ENCODE results near the gene BMP2K. TPM values are rescaled to one million over a fixed set of nuclear protein-coding genes. Genes with fewer than 3 reads are reported as not detected.

The BMP2K gene
- total and polyA plus RNA-seq, 4 donors, result 4.4 to 138 (median 19.3) TPM

DNA sequence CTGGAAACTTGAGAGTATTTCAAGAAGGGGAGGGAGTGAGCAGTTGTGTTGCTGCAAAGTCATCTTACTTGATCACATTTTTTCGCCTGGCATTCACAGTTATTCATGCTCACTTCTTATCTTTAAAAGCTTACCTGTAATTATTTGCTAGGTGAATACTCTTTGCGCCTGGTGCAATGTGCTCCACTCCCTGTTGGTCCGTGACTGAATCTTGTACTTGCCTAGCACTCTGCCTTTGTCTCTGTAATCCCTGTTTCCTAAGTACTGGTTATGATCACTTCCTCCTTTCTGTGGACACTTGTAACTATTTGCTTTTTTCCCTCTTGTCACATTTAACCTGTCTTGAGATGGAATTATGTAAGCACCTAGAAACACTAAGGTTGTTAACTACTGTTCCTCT is 5.8 kb downstream of the BMP2K start:
- Histone ChIP-seq H3K4me3 (ENCODE audit: low read depth in 1 of 3, low read length in 3 of 3) (no peak overlapping the region), H3K9ac (ENCODE audit: low read depth in 1 of 2, low read length in 2 of 2) (no peak overlapping the region)

More for the DNA sequence above, 5.8 kb downstream of the BMP2K start:
- no peaks in the 10 kb centered on the region for H3K36me3 ChIP-seq (ENCODE audit: control insufficient read depth in 4 of 4, insufficient read depth in 3 of 4, low read depth in 1 of 4, low read length in 3 of 4)
- H3K27me3 ChIP-seq (ENCODE audit: control insufficient read depth in 4 of 4, insufficient read depth in 4 of 4, low read length in 3 of 4), result no peaks in the 10 kb centered on the region
- DNase-seq (ENCODE audit: low spot score), result no peak
- peaks cover 6 to 51% (median 13%) of the 10 kb centered on the region in 4 donors for H3K4me1 ChIP-seq (ENCODE audit: control insufficient read depth in 4 of 4, insufficient read depth in 4 of 4, low read length in 3 of 4)
- H3K27ac ChIP-seq (ENCODE audit: low read depth in 1 of 2, low read length in 2 of 2), result no peak overlapping the region
- H3K9me3 ChIP-seq (ENCODE audit: control insufficient read depth in 4 of 4, low read length in 3 of 4), result no peaks in the 10 kb centered on the region
- WGBS, result 85% methylated on average over 3 of the region's 3 CpGs
- no peak for TF ChIP-seq HNF4A (conservative IDR thresholded peaks at IDR 0.05)
- TF ChIP-seq, protein P1, sequence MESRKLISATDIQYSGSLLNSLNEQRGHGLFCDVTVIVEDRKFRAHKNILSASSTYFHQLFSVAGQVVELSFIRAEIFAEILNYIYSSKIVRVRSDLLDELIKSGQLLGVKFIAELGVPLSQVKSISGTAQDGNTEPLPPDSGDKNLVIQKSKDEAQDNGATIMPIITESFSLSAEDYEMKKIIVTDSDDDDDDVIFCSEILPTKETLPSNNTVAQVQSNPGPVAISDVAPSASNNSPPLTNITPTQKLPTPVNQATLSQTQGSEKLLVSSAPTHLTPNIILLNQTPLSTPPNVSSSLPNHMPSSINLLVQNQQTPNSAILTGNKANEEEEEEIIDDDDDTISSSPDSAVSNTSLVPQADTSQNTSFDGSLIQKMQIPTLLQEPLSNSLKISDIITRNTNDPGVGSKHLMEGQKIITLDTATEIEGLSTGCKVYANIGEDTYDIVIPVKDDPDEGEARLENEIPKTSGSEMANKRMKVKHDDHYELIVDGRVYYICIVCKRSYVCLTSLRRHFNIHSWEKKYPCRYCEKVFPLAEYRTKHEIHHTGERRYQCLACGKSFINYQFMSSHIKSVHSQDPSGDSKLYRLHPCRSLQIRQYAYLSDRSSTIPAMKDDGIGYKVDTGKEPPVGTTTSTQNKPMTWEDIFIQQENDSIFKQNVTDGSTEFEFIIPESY (IDR thresholded peaks at IDR 0.05), result no peak
- no peak for TF ChIP-seq RXRA (IDR thresholded peaks at IDR 0.05)
- no peak for TF ChIP-seq GABPA (IDR thresholded peaks at IDR 0.05 in 1 of 2, conservative IDR thresholded peaks at IDR 0.05 in 1 of 2)
- TF ChIP-seq JUND (IDR thresholded peaks at IDR 0.05), result no peak
- TF ChIP-seq, protein P2, sequence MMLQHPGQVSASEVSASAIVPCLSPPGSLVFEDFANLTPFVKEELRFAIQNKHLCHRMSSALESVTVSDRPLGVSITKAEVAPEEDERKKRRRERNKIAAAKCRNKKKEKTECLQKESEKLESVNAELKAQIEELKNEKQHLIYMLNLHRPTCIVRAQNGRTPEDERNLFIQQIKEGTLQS (IDR thresholded peaks at IDR 0.05), result no peak
- no peak for TF ChIP-seq TAF1 (conservative IDR thresholded peaks at IDR 0.05)
- TF ChIP-seq, protein P3, sequence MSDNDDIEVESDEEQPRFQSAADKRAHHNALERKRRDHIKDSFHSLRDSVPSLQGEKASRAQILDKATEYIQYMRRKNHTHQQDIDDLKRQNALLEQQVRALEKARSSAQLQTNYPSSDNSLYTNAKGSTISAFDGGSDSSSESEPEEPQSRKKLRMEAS (IDR thresholded peaks at IDR 0.05), result no peak
- TF ChIP-seq HNF4G (IDR thresholded peaks at IDR 0.05), result no peak
- TF ChIP-seq, protein P4, sequence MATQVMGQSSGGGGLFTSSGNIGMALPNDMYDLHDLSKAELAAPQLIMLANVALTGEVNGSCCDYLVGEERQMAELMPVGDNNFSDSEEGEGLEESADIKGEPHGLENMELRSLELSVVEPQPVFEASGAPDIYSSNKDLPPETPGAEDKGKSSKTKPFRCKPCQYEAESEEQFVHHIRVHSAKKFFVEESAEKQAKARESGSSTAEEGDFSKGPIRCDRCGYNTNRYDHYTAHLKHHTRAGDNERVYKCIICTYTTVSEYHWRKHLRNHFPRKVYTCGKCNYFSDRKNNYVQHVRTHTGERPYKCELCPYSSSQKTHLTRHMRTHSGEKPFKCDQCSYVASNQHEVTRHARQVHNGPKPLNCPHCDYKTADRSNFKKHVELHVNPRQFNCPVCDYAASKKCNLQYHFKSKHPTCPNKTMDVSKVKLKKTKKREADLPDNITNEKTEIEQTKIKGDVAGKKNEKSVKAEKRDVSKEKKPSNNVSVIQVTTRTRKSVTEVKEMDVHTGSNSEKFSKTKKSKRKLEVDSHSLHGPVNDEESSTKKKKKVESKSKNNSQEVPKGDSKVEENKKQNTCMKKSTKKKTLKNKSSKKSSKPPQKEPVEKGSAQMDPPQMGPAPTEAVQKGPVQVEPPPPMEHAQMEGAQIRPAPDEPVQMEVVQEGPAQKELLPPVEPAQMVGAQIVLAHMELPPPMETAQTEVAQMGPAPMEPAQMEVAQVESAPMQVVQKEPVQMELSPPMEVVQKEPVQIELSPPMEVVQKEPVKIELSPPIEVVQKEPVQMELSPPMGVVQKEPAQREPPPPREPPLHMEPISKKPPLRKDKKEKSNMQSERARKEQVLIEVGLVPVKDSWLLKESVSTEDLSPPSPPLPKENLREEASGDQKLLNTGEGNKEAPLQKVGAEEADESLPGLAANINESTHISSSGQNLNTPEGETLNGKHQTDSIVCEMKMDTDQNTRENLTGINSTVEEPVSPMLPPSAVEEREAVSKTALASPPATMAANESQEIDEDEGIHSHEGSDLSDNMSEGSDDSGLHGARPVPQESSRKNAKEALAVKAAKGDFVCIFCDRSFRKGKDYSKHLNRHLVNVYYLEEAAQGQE (IDR thresholded peaks at IDR 0.05), result no peak
- TF ChIP-seq, protein P5, sequence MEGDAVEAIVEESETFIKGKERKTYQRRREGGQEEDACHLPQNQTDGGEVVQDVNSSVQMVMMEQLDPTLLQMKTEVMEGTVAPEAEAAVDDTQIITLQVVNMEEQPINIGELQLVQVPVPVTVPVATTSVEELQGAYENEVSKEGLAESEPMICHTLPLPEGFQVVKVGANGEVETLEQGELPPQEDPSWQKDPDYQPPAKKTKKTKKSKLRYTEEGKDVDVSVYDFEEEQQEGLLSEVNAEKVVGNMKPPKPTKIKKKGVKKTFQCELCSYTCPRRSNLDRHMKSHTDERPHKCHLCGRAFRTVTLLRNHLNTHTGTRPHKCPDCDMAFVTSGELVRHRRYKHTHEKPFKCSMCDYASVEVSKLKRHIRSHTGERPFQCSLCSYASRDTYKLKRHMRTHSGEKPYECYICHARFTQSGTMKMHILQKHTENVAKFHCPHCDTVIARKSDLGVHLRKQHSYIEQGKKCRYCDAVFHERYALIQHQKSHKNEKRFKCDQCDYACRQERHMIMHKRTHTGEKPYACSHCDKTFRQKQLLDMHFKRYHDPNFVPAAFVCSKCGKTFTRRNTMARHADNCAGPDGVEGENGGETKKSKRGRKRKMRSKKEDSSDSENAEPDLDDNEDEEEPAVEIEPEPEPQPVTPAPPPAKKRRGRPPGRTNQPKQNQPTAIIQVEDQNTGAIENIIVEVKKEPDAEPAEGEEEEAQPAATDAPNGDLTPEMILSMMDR (IDR thresholded peaks at IDR 0.05; ENCODE audit: low read depth, low read length, missing input control), result no peak
- no peak for TF ChIP-seq NR2F2 (IDR thresholded peaks at IDR 0.05)
- TF ChIP-seq EGR1 (IDR thresholded peaks at IDR 0.05; ENCODE audit: low read depth in 2 of 2), result no peak
- no peak for TF ChIP-seq SP1 (IDR thresholded peaks at IDR 0.05)
- TF ChIP-seq RAD21 (IDR thresholded peaks at IDR 0.05), result no peak
